Liver (tissue), 9 donors: Measurements from ENCODE around the gene FOXO1. TPM values are rescaled to one million over a fixed set of nuclear protein-coding genes. Genes with fewer than 3 reads are reported as not detected.
"Not testable (repeated sequence)": the region's sequence is repeated elsewhere in the genome, so short reads cannot be mapped to it uniquely, and the experiment has no call there.

Experiments
- DNase-seq: peaks from one replicate; pipeline ENCODE4 v3.0.0-alpha.2; 2017; ENCODE audit warnings: low spot score
- H3K27ac ChIP-seq, 2 donors: one replicate each; pipeline ENCODE4 v1.7.0; 2013; ENCODE audit warnings: inconsistent platforms in 2 of 2, low read length in 2 of 2, control low read depth in 1 of 2, low read depth in 1 of 2, mild to moderate bottlenecking in 1 of 2
- H3K27me3 ChIP-seq, 4 donors: one replicate each; pipeline versions ENCODE4 v1.6.1 to v1.7.0; 2013; ENCODE audit warnings: low read length in 3 of 4, inconsistent platforms in 1 of 4, mild to moderate bottlenecking in 1 of 4, moderate library complexity in 1 of 4; ENCODE audit not compliant: control insufficient read depth in 4 of 4, insufficient read depth in 4 of 4
- H3K36me3 ChIP-seq, 4 donors: one replicate each; pipeline versions ENCODE4 v1.6.1 to v1.7.0; 2013; ENCODE audit warnings: low read length in 3 of 4, mild to moderate bottlenecking in 3 of 4, low read depth in 1 of 4, moderate library complexity in 1 of 4; ENCODE audit not compliant: control insufficient read depth in 4 of 4, insufficient read depth in 3 of 4
- H3K4me1 ChIP-seq, 4 donors: one replicate each; pipeline versions ENCODE4 v1.6.1 to v1.7.0; 2013; ENCODE audit warnings: low read length in 3 of 4, mild to moderate bottlenecking in 3 of 4, moderate library complexity in 1 of 4; ENCODE audit not compliant: control insufficient read depth in 4 of 4, insufficient read depth in 4 of 4
- H3K4me3 ChIP-seq, 3 donors: one replicate each; pipeline versions ENCODE4 v1.6.1 to v1.7.0; 2013; ENCODE audit warnings: low read length in 3 of 3, control low read depth in 1 of 3, low read depth in 1 of 3, mild to moderate bottlenecking in 1 of 3
- H3K9ac ChIP-seq, 2 donors: one replicate each; pipeline ENCODE4 v1.7.0; 2013; ENCODE audit warnings: low read length in 2 of 2, mild to moderate bottlenecking in 2 of 2, moderate library complexity in 2 of 2, control low read depth in 1 of 2, low read depth in 1 of 2
- H3K9me3 ChIP-seq, 4 donors: one replicate each; pipeline versions ENCODE4 v1.6.1 to v1.7.0; 2013; ENCODE audit warnings: low read length in 3 of 4; ENCODE audit not compliant: control insufficient read depth in 4 of 4
- ATF3 ChIP-seq: IDR thresholded peaks from 2 replicates; pipeline ENCODE4 v1.6.1; 2016; ENCODE audit warnings: antibody characterized with exemption
- EGR1 ChIP-seq, 2 donors: IDR thresholded peaks; 2 replicates each; pipeline ENCODE4 v1.6.1; 2016 to 2018; ENCODE audit warnings: antibody characterized with exemption in 2 of 2, low read depth in 2 of 2
- FOXA1 ChIP-seq: IDR thresholded peaks from 2 replicates; pipeline ENCODE4 v1.6.1; 2016; ENCODE audit warnings: antibody characterized with exemption
- FOXA2 ChIP-seq: IDR thresholded peaks from 2 replicates; pipeline ENCODE4 v1.6.1; 2016; ENCODE audit warnings: antibody characterized with exemption
- GABPA ChIP-seq, 2 donors: IDR thresholded peaks in 1 of 2; conservative IDR thresholded peaks in 1 of 2; 2 replicates each; pipeline ENCODE4 v1.6.1; 2016; ENCODE audit warnings: antibody characterized with exemption in 2 of 2, mild to moderate bottlenecking in 1 of 2, moderate library complexity in 1 of 2
- HNF4A ChIP-seq, 2 donors: conservative IDR thresholded peaks; 2 replicates each; pipeline ENCODE4 v1.6.1; 2016; ENCODE audit warnings: antibody characterized with exemption in 2 of 2, mild to moderate bottlenecking in 2 of 2
- HNF4G ChIP-seq: IDR thresholded peaks from 2 replicates; pipeline ENCODE4 v1.6.1; 2016; ENCODE audit warnings: antibody characterized with exemption
- JUND ChIP-seq, 2 donors: IDR thresholded peaks; 2 replicates each; pipeline ENCODE4 v1.6.1; 2016; ENCODE audit warnings: antibody characterized with exemption in 2 of 2
- NR2F2 ChIP-seq: IDR thresholded peaks from 2 replicates; pipeline ENCODE4 v1.6.1; 2016; ENCODE audit warnings: antibody characterized with exemption
- RAD21 ChIP-seq, 2 donors: IDR thresholded peaks; 2 replicates each; pipeline ENCODE4 v1.6.1; 2016; ENCODE audit warnings: antibody characterized with exemption in 2 of 2, mild to moderate bottlenecking in 2 of 2
- RXRA ChIP-seq, 2 donors: IDR thresholded peaks; 2 replicates each; pipeline ENCODE4 v1.6.1; 2017 to 2018; ENCODE audit warnings: antibody characterized with exemption in 2 of 2, mild to moderate bottlenecking in 1 of 2
- SP1 ChIP-seq: IDR thresholded peaks from 2 replicates; pipeline ENCODE4 v1.6.1; 2018; ENCODE audit warnings: antibody characterized with exemption, mild to moderate bottlenecking
- YY1 ChIP-seq: IDR thresholded peaks from 2 replicates; pipeline ENCODE4 v1.6.1; 2016; ENCODE audit warnings: antibody characterized with exemption, mild to moderate bottlenecking
- WGBS: extraction: QIAGEN DNeasy Blood & Tissue Kit; methylation state at CpG from one replicate; pipeline ENCODE4 v1.1.7; 2013; 5-methylcytosine and 5-hydroxymethylcytosine counted together
- polyA plus RNA-seq, 2 donors: library from polyadenylated mRNA; stranded (reverse) in 1 of 2; unstranded in 1 of 2; fragments of 200-250 nt in 1 of 2; fragments of >200 nt in 1 of 2; fragmentation: Nextera tagmentation in 1 of 2; extraction: Ambion mirVana in 1 of 2; gene quantifications; one replicate each; pipeline versions ENCODE4 v1.2.1 to v1.2.3, GENCODE V29; 2013 to 2015
- total RNA-seq, 2 donors: library from RNA; depleted of rRNA; stranded (reverse); fragments of >200 nt; gene quantifications; one replicate each; pipeline ENCODE4 v1.2.3, GENCODE V29; 2014
- TF ChIP-seq, protein P1 (sequence below): IDR thresholded peaks from 2 replicates; pipeline ENCODE4 v1.6.1; 2016; ENCODE audit warnings: antibody characterized with exemption, mild to moderate bottlenecking
- TF ChIP-seq, protein P2 (sequence below): IDR thresholded peaks from 2 replicates; pipeline ENCODE4 v1.6.1; 2016; ENCODE audit warnings: antibody characterized with exemption
- TF ChIP-seq, protein P3 (sequence below): IDR thresholded peaks from 2 replicates; pipeline ENCODE4 v1.6.1; 2016; ENCODE audit warnings: antibody characterized with exemption
- donor health status: healthy.
- donor health status: healthy.
- donor health status: healthy.
- donor health status: healthy.
- donor health status: healthy.

The FOXO1 gene
- 10 to 100 TPM in 1 of 2 donors, 1 to 10 TPM in 1; 6.4 to 23.6 TPM for total RNA-seq
- polyA plus RNA-seq: 10 to 100 TPM in 1 of 2 donors, 1 to 10 TPM in 1; 5.4 to 10.8 TPM

DNA sequence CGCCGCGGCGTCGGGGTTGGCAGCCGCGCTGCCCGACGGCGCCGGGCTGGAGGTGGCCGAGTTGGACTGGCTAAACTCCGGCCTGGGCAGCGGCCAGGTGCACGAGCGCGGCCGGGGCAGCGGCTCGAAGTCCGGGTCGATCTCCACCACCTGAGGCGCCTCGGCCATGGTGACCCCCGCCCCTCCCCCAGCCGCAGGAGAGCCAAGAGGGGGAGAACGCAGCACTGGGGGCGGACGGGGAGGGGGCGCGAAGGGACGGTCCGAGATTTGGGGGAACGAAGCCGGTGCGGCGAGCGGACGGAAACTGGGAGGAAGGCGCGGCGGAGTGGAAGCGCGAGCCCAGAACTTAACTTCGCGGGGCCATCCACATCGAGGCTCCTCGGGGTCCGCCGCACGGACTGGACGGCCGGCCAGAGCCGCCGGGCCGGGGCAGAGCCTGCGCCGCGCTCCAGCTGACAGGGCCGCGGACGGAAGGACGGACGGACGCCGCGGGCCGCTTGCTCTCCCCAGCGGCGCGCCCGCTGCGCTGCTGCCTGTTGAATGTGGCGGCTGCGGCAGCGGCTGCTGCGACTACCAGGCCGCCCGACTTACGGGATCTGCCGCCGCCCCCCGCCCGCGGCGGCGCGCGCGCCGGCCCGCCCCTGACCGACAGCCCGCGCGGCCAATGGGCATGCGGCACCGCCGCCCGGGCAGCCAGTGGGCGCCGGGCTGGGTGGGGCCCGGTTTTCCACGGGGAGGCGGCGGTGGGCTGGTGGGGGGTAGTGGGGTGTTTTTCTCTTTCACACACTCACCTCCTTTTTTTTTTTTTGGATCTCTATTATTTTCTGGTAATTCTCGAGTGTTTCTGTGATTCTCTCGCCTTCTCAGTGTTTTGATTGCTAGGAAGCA, at the start of gene FOXO1:
Gene FOXO1, minus strand, starts transcription at position 597 of the 888 bp plus-strand sequence. Its CDS starts 429 bp downstream, at position 168.
- TF ChIP-seq FOXA1 (no peak), HNF4A (conservative IDR thresholded peaks at IDR 0.05) (peak; percentile 77 to 79), RXRA (IDR thresholded peaks at IDR 0.05) (peak; percentile 24), SP1 (peak; percentile 9), FOXA2 (no peak), EGR1 (IDR thresholded peaks at IDR 0.05; ENCODE audit: low read depth in 2 of 2) (no peak)
- TF ChIP-seq, protein P1, sequence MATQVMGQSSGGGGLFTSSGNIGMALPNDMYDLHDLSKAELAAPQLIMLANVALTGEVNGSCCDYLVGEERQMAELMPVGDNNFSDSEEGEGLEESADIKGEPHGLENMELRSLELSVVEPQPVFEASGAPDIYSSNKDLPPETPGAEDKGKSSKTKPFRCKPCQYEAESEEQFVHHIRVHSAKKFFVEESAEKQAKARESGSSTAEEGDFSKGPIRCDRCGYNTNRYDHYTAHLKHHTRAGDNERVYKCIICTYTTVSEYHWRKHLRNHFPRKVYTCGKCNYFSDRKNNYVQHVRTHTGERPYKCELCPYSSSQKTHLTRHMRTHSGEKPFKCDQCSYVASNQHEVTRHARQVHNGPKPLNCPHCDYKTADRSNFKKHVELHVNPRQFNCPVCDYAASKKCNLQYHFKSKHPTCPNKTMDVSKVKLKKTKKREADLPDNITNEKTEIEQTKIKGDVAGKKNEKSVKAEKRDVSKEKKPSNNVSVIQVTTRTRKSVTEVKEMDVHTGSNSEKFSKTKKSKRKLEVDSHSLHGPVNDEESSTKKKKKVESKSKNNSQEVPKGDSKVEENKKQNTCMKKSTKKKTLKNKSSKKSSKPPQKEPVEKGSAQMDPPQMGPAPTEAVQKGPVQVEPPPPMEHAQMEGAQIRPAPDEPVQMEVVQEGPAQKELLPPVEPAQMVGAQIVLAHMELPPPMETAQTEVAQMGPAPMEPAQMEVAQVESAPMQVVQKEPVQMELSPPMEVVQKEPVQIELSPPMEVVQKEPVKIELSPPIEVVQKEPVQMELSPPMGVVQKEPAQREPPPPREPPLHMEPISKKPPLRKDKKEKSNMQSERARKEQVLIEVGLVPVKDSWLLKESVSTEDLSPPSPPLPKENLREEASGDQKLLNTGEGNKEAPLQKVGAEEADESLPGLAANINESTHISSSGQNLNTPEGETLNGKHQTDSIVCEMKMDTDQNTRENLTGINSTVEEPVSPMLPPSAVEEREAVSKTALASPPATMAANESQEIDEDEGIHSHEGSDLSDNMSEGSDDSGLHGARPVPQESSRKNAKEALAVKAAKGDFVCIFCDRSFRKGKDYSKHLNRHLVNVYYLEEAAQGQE: peak; percentile 31
- peak within 1 kb of the TSS; percentile 99 for H3K27ac ChIP-seq
- WGBS: under 1% methylated on average over 108 of the region's 108 CpGs

GRCh38 chr13:40714433-40714832, 48.0 kb upstream of the FOXO1 start:
- H3K27me3 ChIP-seq, H3K4me3 ChIP-seq, H3K9me3 ChIP-seq, H3K27ac ChIP-seq, DNase-seq, H3K4me1 ChIP-seq, H3K9ac ChIP-seq: not testable (repeated sequence)
- H3K36me3 ChIP-seq: peaks cover 0 to 18% (median 15%) of the 10 kb centered on the region in 4 donors
- WGBS: no CpG with 5 or more reads among the region's 1 CpG

More for the DNA sequence above, at the start of gene FOXO1:
- no peaks in the 10 kb centered on the region for H3K9me3 ChIP-seq
- H3K36me3 ChIP-seq: no peaks in the 10 kb centered on the region
- peak; percentile 88 for DNase-seq
- peaks cover 3 to 10% (median 8%) of the 10 kb centered on the region in 4 donors for H3K4me1 ChIP-seq
- peak within 1 kb of the TSS; percentile 78 to 91 for H3K9ac ChIP-seq
- H3K27me3 ChIP-seq: no peaks in the 10 kb centered on the region
- peak within 1 kb of the TSS; percentile 89 to 93 (median 92) for H3K4me3 ChIP-seq

DNA sequence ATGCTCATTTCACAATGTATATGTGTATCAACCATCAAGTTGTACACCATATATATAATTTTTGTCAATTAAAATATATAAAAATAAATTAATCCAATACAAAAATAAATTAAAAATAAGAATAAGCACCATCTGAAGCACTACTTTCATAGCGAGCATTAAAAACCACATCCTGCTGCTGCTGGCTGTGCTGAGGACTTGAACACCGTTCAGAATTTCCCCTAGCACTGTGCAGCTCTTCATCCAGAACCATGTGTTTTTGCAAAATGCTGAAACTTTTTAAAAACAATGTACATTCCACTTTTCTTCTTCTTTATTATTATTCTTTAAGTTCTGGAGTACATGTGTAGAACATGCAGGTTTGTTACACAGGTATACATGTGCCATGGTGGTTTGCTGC, 40.0 kb upstream of the FOXO1 start:
- Histone ChIP-seq H3K9me3 (peaks cover 0 to 5% (median 1%) of the 10 kb centered on the region in 4 donors), H3K9ac (no peak overlapping the region), H3K27ac (no peak overlapping the region), H3K4me3 (no peak overlapping the region), H3K36me3 (no peaks in the 10 kb centered on the region), H3K4me1 (no peaks in the 10 kb centered on the region), H3K27me3 (no peaks in the 10 kb centered on the region)
- no peak for DNase-seq
- WGBS: 89% methylated on average over 2 of the region's 2 CpGs
- TF ChIP-seq YY1 (no peak), JUND (IDR thresholded peaks at IDR 0.05) (no peak), ATF3 (no peak), RXRA (IDR thresholded peaks at IDR 0.05) (no peak), HNF4A (conservative IDR thresholded peaks at IDR 0.05) (no peak), RAD21 (IDR thresholded peaks at IDR 0.05) (no peak), FOXA1 (no peak), HNF4G (no peak), SP1 (no peak), GABPA (IDR thresholded peaks at IDR 0.05 in 1 of 2, conservative IDR thresholded peaks at IDR 0.05 in 1 of 2) (no peak), EGR1 (IDR thresholded peaks at IDR 0.05; ENCODE audit: low read depth in 2 of 2) (no peak), NR2F2 (no peak), FOXA2 (no peak)
- TF ChIP-seq, protein P2, sequence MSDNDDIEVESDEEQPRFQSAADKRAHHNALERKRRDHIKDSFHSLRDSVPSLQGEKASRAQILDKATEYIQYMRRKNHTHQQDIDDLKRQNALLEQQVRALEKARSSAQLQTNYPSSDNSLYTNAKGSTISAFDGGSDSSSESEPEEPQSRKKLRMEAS: no peak
- TF ChIP-seq, protein P3, sequence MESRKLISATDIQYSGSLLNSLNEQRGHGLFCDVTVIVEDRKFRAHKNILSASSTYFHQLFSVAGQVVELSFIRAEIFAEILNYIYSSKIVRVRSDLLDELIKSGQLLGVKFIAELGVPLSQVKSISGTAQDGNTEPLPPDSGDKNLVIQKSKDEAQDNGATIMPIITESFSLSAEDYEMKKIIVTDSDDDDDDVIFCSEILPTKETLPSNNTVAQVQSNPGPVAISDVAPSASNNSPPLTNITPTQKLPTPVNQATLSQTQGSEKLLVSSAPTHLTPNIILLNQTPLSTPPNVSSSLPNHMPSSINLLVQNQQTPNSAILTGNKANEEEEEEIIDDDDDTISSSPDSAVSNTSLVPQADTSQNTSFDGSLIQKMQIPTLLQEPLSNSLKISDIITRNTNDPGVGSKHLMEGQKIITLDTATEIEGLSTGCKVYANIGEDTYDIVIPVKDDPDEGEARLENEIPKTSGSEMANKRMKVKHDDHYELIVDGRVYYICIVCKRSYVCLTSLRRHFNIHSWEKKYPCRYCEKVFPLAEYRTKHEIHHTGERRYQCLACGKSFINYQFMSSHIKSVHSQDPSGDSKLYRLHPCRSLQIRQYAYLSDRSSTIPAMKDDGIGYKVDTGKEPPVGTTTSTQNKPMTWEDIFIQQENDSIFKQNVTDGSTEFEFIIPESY: no peak
- TF ChIP-seq, protein P1: no peak
